ENCODE measurements around the gene P2RY2. TPM values are rescaled to one million over a fixed set of nuclear protein-coding genes. Genes with fewer than 3 reads are reported as not detected.

P2RY2 gene
- total RNA-seq, 1 experiment from 2014 or later, result 0.26 TPM

- Mint-ChIP-seq H3K27me3 (ENCODE audit: low read depth) (peaks cover 4% of the 10 kb centered on the region), H3K9me3 (no peaks in the 10 kb centered on the region), H3K4me1 (peaks cover 18 to 23% of the 10 kb centered on the region in 2 experiments), H3K4me3 (no peak overlapping the region), H3K27ac (no peak overlapping the region), H3K36me3 (ENCODE audit: insufficient read depth in 1 of 3, low read depth in 3 of 3) (no peaks in the 10 kb centered on the region; a peak in 1 of 7 replicates)
- no peak overlapping the region for H4K8ac ChIP-seq (replicated peaks; ENCODE audit: insufficient read length, low read depth, low read length)
- peak; percentile 27 for DNase-seq
- H4K91ac ChIP-seq (ENCODE audit: insufficient read length, low read depth, low read length), result no peak overlapping the region
- no peaks in the 10 kb centered on the region; the same call in 1 of the 2 replicates for H3K4me1 ChIP-seq (ENCODE audit: insufficient read depth, low read length)
- TF ChIP-seq CTCF (conservative IDR thresholded peaks at IDR 0.05), result no peak; the same call in 2 of the 3 replicates
- no peaks in the 10 kb centered on the region for H3K23me2 ChIP-seq (ENCODE audit: insufficient read length, low read depth, low read length, poor library complexity, severe bottlenecking)
- H2BK12ac ChIP-seq (ENCODE audit: insufficient read length, low read depth, low read length), result no peak overlapping the region
- peak overlapping the region; percentile 21 for H3K18ac ChIP-seq (ENCODE audit: insufficient read length, low read depth, low read length)
- no peak overlapping the region for H3K4me2 ChIP-seq (ENCODE audit: insufficient read depth, insufficient read length, low read length)
- H2BK20ac ChIP-seq (ENCODE audit: low read depth, low read length, poor library complexity, severe bottlenecking), result no peak overlapping the region
- no peak overlapping the region for H3K56ac ChIP-seq (ENCODE audit: insufficient read length, low read depth, low read length)
- no peak overlapping the region for H4K5ac ChIP-seq (ENCODE audit: insufficient read length, low read depth, low read length)
- H3T11ph ChIP-seq (ENCODE audit: low read length), result no peak overlapping the region
- no peaks in the 10 kb centered on the region for H3K79me1 ChIP-seq (ENCODE audit: insufficient read depth, low read depth, low read length, poor library complexity, severe bottlenecking)
- no peak overlapping the region for H3K27ac ChIP-seq (ENCODE audit: insufficient read length, low read depth, low read length)
- H4K20me1 ChIP-seq (ENCODE audit: control insufficient read depth, insufficient read depth, insufficient read length), result no peaks in the 10 kb centered on the region
- H2AFZ ChIP-seq (ENCODE audit: low read length), result no peak overlapping the region
- H2BK120ac ChIP-seq (ENCODE audit: low read depth, low read length, poor library complexity, severe bottlenecking), result no peak overlapping the region
- H3K23ac ChIP-seq (ENCODE audit: insufficient read length, low read depth, low read length), result no peak overlapping the region
- no peak overlapping the region for H3K9ac ChIP-seq (ENCODE audit: extremely low read depth, insufficient read length, low read length)
- no peak overlapping the region for H2BK15ac ChIP-seq (ENCODE audit: low read depth, low read length)
- H3K79me2 ChIP-seq (ENCODE audit: insufficient read depth, low read length), result no peaks in the 10 kb centered on the region
- H3K9me3 ChIP-seq (ENCODE audit: control insufficient read depth, low read depth, low read length), result no peaks in the 10 kb centered on the region
- H2AK5ac ChIP-seq (ENCODE audit: insufficient read length, low read length), result no peak overlapping the region
- no peak overlapping the region for H2BK5ac ChIP-seq (ENCODE audit: insufficient read length, low read length)
- H3K4ac ChIP-seq (ENCODE audit: low read depth, low read length), result no peak overlapping the region
- H3K27me3 ChIP-seq (ENCODE audit: insufficient read depth, low read length), result no peaks in the 10 kb centered on the region; the same call in 1 of the 2 replicates
- H3K14ac ChIP-seq (ENCODE audit: insufficient read depth, low read length), result no peak overlapping the region; the same call in 1 of the 2 replicates
- whole genome bisulfite sequencing (ENCODE audit: extremely low coverage, insufficient read length, low lambda C conversion rate), result no CpG with 5 or more reads among the region's 4 CpGs
Measured at GRCh38 chr11:73240190-73240781, 22.2 kb downstream of the P2RY2 start.
